GM21737 (cell line): ENCODE results near the gene RAD9A.

ENCODE experiments used
- ATAC-seq: cut with Tn5 transposase; IDR thresholded peaks from one replicate; pipeline ENCODE4 v1.9.1; 2021; ENCODE audit warnings: mild to moderate bottlenecking, moderate library complexity; ENCODE audit not compliant: unreplicated experiment

The RAD9A gene

GRCh38 chr11:67391304-67392182 lies at the start of gene RAD9A:
RAD9A (plus strand) TSS chr11:67391986; CDS start chr11:67392045, 59 bp downstream.
- ATAC-seq = peak; percentile 55

GRCh38 chr11:67344264-67344663 lies 47.5 kb upstream of the RAD9A start:
- ATAC-seq = no peak

GRCh38 chr11:67345247-67345919 lies 46.4 kb upstream of the RAD9A start:
- ATAC-seq = no peak

GRCh38 chr11:67345920-67346819 lies 45.6 kb upstream of the RAD9A start:
- no peak for ATAC-seq

GRCh38 chr11:67347964-67348749 lies 43.6 kb upstream of the RAD9A start:
- ATAC-seq = no peak

- ATAC-seq = no peak
Measured at GRCh38 chr11:67349036-67349435, 42.8 kb upstream of the RAD9A start.

GRCh38 chr11:67349457-67349856 lies 42.3 kb upstream of the RAD9A start:
- ATAC-seq = no peak

- no peak for ATAC-seq
Measured at GRCh38 chr11:67349928-67350465, 41.8 kb upstream of the RAD9A start.

GRCh38 chr11:67351275-67352005 lies 40.3 kb upstream of the RAD9A start:
- ATAC-seq = no peak

- ATAC-seq = peak; percentile 6
Measured at GRCh38 chr11:67352546-67353316, 39.1 kb upstream of the RAD9A start.

GRCh38 chr11:67353317-67354074 lies 38.3 kb upstream of the RAD9A start, which contains the start of gene POLD4:
POLD4 (minus strand) TSS chr11:67353546; CDS start chr11:67353399, 147 bp downstream.
- ATAC-seq = peak; percentile 59

GRCh38 chr11:67354075-67355022 lies 37.4 kb upstream of the RAD9A start:
- ATAC-seq = no peak

GRCh38 chr11:67355023-67355793 lies 36.6 kb upstream of the RAD9A start:
- no peak for ATAC-seq

GRCh38 chr11:67355794-67356386 lies 35.9 kb upstream of the RAD9A start:
- no peak for ATAC-seq

- no peak for ATAC-seq
Measured at GRCh38 chr11:67356387-67356863, 35.4 kb upstream of the RAD9A start.
